Activated CD8-positive, alpha-beta T cell treated with anti-CD3 and anti-CD28 coated beads, Interleukin-2, amount 10 ng/mL, durations not matched to agents 7 days and 5 days (primary cell): ENCODE data around the gene LGALS3BP. TPM values are rescaled to one million over a fixed set of nuclear protein-coding genes. Genes with fewer than 3 reads are reported as not detected.
A peak's percentile ranks its signal among the peaks of the same experiment; 100 is the strongest.

Source experiments
- ATAC-seq: fragments of 150-1000 bp; cut with Tn5 transposase; one replicate; pipeline ENCODE4 v1.10.0; 2021; ENCODE audit warnings: moderate library complexity
- CTCF ChIA-PET: fragments of 350-600 bp; sonication (Branson Sonifier 250); formaldehyde crosslinking; loops from one replicate; lab custom pipeline; 2021; ENCODE audit warnings: antibody characterized with exemption; lab: Charles Lee
- POLR2A ChIA-PET: fragments of 350-600 bp; sonication (Branson Sonifier 250); formaldehyde crosslinking; loops from one replicate; lab custom pipeline; 2021; ENCODE audit warnings: antibody characterized with exemption; lab: Charles Lee
- DNase-seq: peaks from one replicate; pipeline ENCODE4 v3.0.0-alpha.2; 2020
- H3K27ac Mint-ChIP-seq: one replicate; pipeline ENCODE4 v1.8.0; 2021; ENCODE audit warnings: mild to moderate bottlenecking, mixed read lengths
- H3K27me3 Mint-ChIP-seq: one replicate; pipeline ENCODE4 v1.8.0; 2021; ENCODE audit warnings: low read depth, mixed read lengths
- H3K36me3 Mint-ChIP-seq: one replicate; pipeline ENCODE4 v1.8.0; 2021; ENCODE audit warnings: low read depth, mixed read lengths
- H3K4me1 Mint-ChIP-seq: one replicate; pipeline ENCODE4 v1.8.0; 2021; ENCODE audit warnings: low read depth, mixed read lengths
- H3K4me3 Mint-ChIP-seq: one replicate; pipeline ENCODE4 v1.8.0; 2021; ENCODE audit warnings: mild to moderate bottlenecking, mixed read lengths
- H3K9me3 Mint-ChIP-seq: one replicate; pipeline ENCODE4 v1.8.0; 2022; ENCODE audit warnings: mixed read lengths; ENCODE audit not compliant: insufficient read depth
- total RNA-seq, 2 experiments: library from RNA; stranded (reverse); gene quantifications; one replicate each; pipeline ENCODE4 v1.2.3, GENCODE V29; 2021

The LGALS3BP gene
- total RNA-seq, 2 experiments from 2014 or later = 172 to 181 TPM

- no peak for ATAC-seq
- peak overlapping the region; percentile 89 for H3K4me3 Mint-ChIP-seq
- CTCF ChIA-PET = no interaction called here
Observed at GRCh38 chr17:79010304-79010646, 30.6 kb upstream of the LGALS3BP start.

DNA sequence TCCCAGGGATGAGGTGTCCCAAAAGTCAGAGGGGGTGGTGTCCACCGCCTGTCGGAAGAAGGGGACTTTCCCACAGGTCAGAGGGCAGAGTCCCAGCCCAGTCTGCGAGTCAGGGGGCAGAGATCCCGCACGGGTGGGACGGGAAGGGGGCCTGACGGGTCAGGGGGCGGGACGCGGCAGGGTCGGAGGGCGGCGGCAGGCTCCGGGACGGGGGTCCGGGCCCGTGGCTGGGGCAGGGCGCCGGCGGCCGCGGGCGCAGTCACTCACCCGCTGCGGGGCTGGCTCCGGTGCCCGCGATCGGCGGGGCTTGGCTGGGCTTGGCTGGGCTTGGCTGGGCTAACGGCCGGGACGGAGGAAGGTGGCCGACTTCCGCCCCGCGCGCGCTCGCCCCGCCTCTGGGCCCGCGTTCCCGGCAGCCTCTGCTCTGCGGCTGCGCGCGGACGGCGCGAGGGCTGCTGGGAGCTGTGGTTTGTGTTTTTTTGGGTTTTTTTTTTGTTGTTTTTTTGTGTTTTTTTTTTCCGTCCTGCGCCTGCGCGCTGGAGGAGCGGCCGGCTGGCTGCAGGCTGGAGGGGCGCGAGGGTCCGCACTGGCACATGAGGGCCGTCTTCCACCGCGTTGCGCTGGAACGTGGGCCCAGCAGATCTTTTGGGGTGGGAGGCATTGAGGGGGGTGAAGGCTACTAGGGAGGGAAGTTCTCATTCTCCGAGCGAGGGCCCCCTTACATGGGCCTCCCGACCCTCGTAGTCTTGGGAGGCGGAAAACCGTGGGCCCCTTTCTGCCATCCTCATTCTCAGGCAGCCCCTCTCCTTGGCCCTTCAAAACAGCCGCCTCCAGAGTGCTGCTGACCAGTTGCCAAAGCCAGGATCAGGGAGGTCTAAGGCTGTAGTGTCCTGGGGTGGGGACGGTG, 29.9 kb upstream of the LGALS3BP start, which contains the start of gene CANT1:
Gene CANT1, minus strand, starts transcription at position 368 of the 907 bp plus-strand sequence. CDS start 12,142 bp downstream, outside the sequence.
- Mint-ChIP-seq H3K4me1 (peaks cover 53% of the 10 kb centered on the region), H3K9me3 (peaks cover 7% of the 10 kb centered on the region), H3K27ac (peak within 1 kb of the TSS; percentile 90), H3K27me3 (peaks cover 12% of the 10 kb centered on the region), H3K36me3 (peaks cover 16% of the 10 kb centered on the region), H3K4me3 (peak within 1 kb of the TSS; percentile 91)
- ATAC-seq = peak; percentile 96
- CTCF ChIA-PET = no interaction called here
- DNase-seq = peak; percentile 87
- POLR2A ChIA-PET = interaction anchor here (0.6 to 1.0 kb wide), 4 partner anchors 10 to 35 kb away, joined by 3 to 4 read pairs (median 3); no protein-coding TSS in a partner anchor

More at GRCh38 chr17:79010304-79010646, 30.6 kb upstream of the LGALS3BP start:
- Mint-ChIP-seq H3K4me1 (peaks cover 50% of the 10 kb centered on the region), H3K9me3 (peaks cover 7% of the 10 kb centered on the region), H3K27me3 (peaks cover 12% of the 10 kb centered on the region), H3K27ac (peak overlapping the region; percentile 52), H3K36me3 (peaks cover 16% of the 10 kb centered on the region)
- DNase-seq = no peak
- POLR2A ChIA-PET = interaction anchor here (0.6 to 1.0 kb wide), 4 partner anchors 11 to 35 kb away, joined by 3 to 4 read pairs (median 3); no protein-coding TSS in a partner anchor

- peaks cover 8% of the 10 kb centered on the region for H3K27me3 Mint-ChIP-seq
- CTCF ChIA-PET = interaction anchor here (0.8 kb wide), 1 partner anchor 13 kb away, joined by 4 read pairs; no protein-coding TSS in a partner anchor
- peaks cover 53% of the 10 kb centered on the region for H3K4me1 Mint-ChIP-seq
- ATAC-seq (peak; percentile 6), DNase-seq (no peak)
- peaks cover 15% of the 10 kb centered on the region for H3K36me3 Mint-ChIP-seq
- peak overlapping the region; percentile 91 for H3K4me3 Mint-ChIP-seq
- peak overlapping the region; percentile 90 for H3K27ac Mint-ChIP-seq
- POLR2A ChIA-PET = interaction anchor here (1.0 kb wide), 1 partner anchor 9 kb away, joined by 3 read pairs; no protein-coding TSS in a partner anchor
- H3K9me3 Mint-ChIP-seq = peaks cover 1% of the 10 kb centered on the region
Observed at GRCh38 chr17:79008666-79009387, 29.1 kb upstream of the LGALS3BP start.

- H3K4me3 Mint-ChIP-seq = peak overlapping the region; percentile 91
- CTCF ChIA-PET = interaction anchor here (0.8 kb wide), 1 partner anchor 14 kb away, joined by 4 read pairs; no protein-coding TSS in a partner anchor
- no peak for ATAC-seq
- POLR2A ChIA-PET = no interaction called here
- peaks cover 56% of the 10 kb centered on the region for H3K4me1 Mint-ChIP-seq
- H3K9me3 Mint-ChIP-seq = no peaks in the 10 kb centered on the region
- H3K36me3 Mint-ChIP-seq = peaks cover 17% of the 10 kb centered on the region
- peaks cover 1% of the 10 kb centered on the region for H3K27me3 Mint-ChIP-seq
- peak; percentile 33 for DNase-seq
- H3K27ac Mint-ChIP-seq = peak overlapping the region; percentile 90
Observed at GRCh38 chr17:79007504-79008381, 28.0 kb upstream of the LGALS3BP start.

- H3K27me3 Mint-ChIP-seq = no peaks in the 10 kb centered on the region
- peak overlapping the region; percentile 91 for H3K4me3 Mint-ChIP-seq
- DNase-seq (no peak), ATAC-seq (no peak)
- ChIA-PET POLR2A (no interaction called here), CTCF (no interaction called here)
- H3K4me1 Mint-ChIP-seq = peaks cover 61% of the 10 kb centered on the region
- H3K36me3 Mint-ChIP-seq = peaks cover 23% of the 10 kb centered on the region
- peak overlapping the region; percentile 79 for H3K27ac Mint-ChIP-seq
- no peaks in the 10 kb centered on the region for H3K9me3 Mint-ChIP-seq
Observed at GRCh38 chr17:79006794-79007503, 27.2 kb upstream of the LGALS3BP start.

- DNase-seq (no peak), ATAC-seq (no peak)
- H3K36me3 Mint-ChIP-seq = peaks cover 25% of the 10 kb centered on the region
- POLR2A ChIA-PET = interaction anchor here (1.1 kb wide), 1 partner anchor 16 kb away, joined by 3 read pairs; no protein-coding TSS in a partner anchor
- peaks cover 60% of the 10 kb centered on the region for H3K4me1 Mint-ChIP-seq
- H3K27me3 Mint-ChIP-seq = no peaks in the 10 kb centered on the region
- peak overlapping the region; percentile 77 for H3K27ac Mint-ChIP-seq
- CTCF ChIA-PET = interaction anchor here (0.9 kb wide), 1 partner anchor 172 kb away, joined by 3 read pairs; no protein-coding TSS in a partner anchor
- H3K4me3 Mint-ChIP-seq = no peak overlapping the region
- no peaks in the 10 kb centered on the region for H3K9me3 Mint-ChIP-seq
Observed at GRCh38 chr17:79006046-79006445, 26.3 kb upstream of the LGALS3BP start.

DNA sequence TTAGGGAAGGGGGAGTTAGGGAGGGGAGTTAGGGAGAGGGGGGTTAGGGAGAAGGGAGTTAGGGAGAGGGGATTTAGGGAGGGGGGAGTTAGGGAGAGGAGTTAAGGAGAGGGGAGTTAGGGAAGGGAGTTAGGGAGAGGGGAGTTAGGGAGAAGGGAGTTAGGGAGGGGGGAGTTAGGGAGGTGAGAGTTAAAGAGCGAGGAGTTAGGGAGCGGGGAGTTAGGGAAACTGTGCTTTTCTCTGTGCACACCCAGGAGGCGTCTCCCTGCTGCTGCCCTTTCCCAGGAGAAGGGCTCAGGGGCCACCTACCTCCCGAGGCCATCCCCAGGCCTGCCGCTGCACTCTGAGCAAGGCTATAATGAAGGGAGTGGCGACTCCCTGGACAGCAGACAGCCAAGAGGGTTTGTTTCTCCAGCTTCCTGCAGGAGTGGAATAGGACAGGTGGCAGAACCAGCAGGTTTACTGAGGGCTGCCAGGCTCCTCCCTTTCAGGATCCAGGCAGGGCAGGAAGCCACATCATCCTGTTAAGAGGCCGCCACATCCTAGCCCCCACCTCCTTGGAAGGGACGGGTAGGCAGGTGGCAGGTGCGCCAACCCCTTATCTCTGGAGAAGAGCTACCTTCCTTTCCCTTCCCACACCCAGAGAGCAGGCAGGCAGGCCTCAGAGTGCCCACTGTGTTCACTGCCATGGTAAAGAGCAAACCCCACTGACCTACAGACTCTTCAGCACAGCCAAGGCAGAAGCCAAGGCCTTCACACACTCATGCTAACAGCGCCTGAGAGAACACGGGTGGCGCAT, 25.5 kb upstream of the LGALS3BP start:
- no peak overlapping the region for H3K4me3 Mint-ChIP-seq
- peaks cover 52% of the 10 kb centered on the region for H3K4me1 Mint-ChIP-seq
- DNase-seq = peak; percentile 43
- H3K27me3 Mint-ChIP-seq = no peaks in the 10 kb centered on the region
- H3K27ac Mint-ChIP-seq = peak overlapping the region; percentile 77
- no peaks in the 10 kb centered on the region for H3K9me3 Mint-ChIP-seq
- POLR2A ChIA-PET = interaction anchor here (1.1 kb wide), 1 partner anchor 16 kb away, joined by 3 read pairs; no protein-coding TSS in a partner anchor
- peaks cover 32% of the 10 kb centered on the region for H3K36me3 Mint-ChIP-seq
- CTCF ChIA-PET = interaction anchor here (0.9 kb wide), 1 partner anchor 172 kb away, joined by 3 read pairs; no protein-coding TSS in a partner anchor
- peak; percentile 4 for ATAC-seq

GRCh38 chr17:79003661-79004411, 24.1 kb upstream of the LGALS3BP start:
- CTCF ChIA-PET = interaction anchor here (1.4 kb wide), 1 partner anchor 10 kb away, joined by 3 read pairs; no protein-coding TSS in a partner anchor
- DNase-seq = no peak
- Mint-ChIP-seq H3K4me1 (peaks cover 44% of the 10 kb centered on the region), H3K27me3 (no peaks in the 10 kb centered on the region), H3K9me3 (no peaks in the 10 kb centered on the region), H3K36me3 (peaks cover 36% of the 10 kb centered on the region), H3K27ac (peak overlapping the region; percentile 43), H3K4me3 (no peak overlapping the region)
- no peak for ATAC-seq
- POLR2A ChIA-PET = no interaction called here
